T1000 (cell line): Measurements from ENCODE around the gene UNC119.

Experiments
- DNase-seq: peaks from one replicate; lab custom pipeline; 2025; ENCODE audit warnings: mixed read lengths; lab: John Stamatoyannopoulos, UW

The UNC119 gene

DNA sequence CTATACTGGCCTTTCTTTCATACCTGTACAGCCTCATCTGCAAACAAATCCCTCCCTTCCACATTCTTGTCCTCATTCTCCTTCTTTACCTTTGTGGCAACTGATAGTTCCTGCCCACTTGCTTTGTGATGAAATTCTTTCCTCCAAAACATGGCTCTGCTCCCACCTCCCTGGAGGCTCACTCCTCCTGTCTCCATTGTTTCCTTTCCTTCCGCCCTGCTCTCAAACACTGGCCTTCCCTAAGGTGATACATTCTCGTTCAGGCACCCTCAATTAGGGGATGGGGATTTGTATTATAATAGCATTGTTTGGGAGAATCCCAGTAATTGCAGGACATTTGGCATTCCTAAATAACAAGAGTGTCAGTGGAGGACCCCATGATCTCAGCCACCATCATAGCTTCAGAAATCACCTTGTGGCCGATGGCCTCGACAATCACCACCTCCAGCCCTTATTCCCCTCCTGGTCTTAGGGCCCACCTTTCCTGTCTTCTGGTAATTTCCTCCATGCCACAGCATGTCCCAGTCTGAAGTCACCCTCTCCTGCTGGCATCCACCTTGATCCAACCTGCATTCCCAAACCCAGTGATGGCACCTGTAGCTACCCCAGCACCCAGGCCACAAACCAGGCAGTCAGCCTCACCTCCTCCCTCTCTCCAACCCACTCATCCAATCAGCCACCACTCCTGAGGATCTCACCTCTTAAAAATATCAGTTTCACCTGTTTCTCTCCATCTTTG lies 7.9 kb downstream of the UNC119 start:
- no peak for DNase-seq

DNA sequence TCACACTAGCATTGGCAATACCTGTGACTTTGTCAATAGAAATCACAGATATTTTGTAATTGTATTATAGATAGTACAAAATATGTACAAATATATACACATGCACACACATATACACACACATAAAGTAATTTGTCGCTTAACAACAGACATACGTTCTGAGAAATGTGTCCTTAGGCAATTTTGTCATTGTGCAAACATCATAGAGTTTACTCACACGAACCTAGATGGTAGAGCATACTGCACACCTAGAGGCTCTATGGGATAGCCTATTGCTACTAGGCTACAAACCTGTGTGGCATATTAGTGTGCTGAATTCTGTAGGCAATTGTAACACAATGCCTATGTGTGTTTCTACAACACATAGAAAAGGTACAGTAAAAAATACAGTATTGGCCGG lies 11.0 kb downstream of the UNC119 start:
- DNase-seq = no peak

DNA sequence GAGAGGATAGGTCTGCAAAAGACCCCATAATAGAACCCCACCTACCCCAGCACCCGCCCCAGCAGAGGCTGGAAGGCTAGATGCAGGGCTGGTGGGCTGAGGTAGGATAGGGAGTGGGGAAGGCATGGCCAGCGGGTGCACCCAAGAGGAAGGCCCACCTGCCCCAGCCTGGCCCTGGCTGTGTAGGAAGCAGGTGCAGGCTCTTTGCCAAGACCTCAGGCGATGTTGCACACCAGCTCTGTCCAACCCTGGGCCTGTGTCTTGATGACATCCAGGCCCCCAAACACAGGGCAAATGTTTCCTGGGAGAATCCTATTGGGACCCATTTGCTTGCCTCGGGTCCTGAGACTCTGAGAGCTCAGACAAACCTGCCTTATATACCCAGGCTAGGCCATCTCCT lies 12.2 kb downstream of the UNC119 start:
- DNase-seq = no peak

DNA sequence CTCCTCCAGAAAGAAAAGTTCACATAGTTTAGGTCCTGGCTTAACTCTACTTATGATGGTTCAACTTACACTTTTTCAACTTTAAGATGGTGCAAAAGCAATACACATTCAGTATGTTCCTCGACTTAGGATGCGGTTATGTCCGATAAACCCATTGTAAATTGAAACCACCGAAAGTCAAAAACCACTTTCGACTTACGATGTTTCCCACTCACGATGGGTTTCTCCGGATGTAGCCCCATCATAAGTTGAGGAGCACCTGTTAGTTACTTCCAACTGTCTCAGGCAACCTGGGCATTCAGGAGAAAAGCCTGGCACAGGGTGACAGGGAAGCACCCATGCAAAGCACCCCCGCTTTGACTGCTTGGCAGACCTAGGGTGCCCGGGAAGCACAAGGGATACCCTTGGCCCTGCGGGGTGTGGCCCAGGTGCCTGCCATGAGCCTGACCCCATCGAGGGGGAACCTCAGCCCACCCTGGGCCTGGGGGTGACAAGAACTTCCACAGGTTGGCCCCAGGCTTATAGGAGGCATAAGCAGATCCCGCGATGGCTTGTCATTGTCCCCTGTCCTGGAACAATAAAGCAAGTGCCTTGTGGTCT lies 14.0 kb downstream of the UNC119 start:
- no peak for DNase-seq

DNA sequence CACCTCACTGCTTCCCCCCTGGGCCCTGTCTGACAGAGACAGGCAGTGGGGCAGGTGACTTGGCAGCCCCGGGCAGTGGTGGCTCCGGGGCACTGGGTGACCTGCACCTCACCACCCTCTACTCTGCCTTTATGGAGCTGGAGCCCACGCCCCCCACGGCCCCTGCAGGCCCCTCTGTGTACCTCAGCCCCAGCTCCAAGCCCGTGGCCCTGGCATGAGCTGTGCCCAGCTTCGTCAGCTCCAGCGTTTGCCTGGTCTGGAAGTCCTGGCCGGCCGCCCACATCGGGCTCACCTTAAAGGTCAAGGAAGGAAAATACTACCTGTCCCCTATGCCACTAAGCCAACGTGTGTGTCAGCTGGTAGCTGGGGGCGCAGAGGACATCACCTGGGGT lies 15.2 kb downstream of the UNC119 start:
- no peak for DNase-seq

DNA sequence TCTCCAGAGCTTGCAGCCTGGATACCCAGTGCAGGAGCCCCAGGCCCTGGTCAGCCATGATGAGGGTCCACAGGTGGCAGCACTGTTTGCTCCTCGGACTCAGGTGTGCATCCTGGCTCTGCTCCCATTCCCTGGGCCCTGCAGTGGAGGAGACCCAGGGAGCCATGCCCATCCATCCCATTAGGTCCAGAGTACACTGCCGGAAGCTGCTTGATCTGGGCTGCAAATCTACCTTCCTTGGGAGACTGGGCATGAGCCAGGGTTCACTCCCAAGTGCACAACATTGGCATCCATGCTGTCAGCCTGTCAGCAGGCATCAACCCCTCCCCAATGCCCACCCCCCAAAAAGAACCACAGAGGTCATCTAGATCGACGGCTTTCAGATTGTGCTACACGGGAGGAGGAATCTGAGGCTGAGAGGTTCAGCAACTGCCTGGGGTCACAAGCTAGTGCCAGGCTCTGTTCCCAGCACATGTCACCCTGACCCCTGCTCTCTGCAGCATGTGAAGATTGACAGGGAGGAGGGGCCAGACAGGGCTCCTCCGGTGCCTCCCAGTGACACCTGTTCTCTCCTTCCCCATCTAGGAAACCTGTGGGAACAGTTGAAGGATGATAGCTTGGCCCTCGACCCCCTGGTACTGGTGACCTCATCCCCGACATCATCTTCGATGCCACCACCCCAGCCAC lies 15.7 kb downstream of the UNC119 start:
- no peak for DNase-seq

DNA sequence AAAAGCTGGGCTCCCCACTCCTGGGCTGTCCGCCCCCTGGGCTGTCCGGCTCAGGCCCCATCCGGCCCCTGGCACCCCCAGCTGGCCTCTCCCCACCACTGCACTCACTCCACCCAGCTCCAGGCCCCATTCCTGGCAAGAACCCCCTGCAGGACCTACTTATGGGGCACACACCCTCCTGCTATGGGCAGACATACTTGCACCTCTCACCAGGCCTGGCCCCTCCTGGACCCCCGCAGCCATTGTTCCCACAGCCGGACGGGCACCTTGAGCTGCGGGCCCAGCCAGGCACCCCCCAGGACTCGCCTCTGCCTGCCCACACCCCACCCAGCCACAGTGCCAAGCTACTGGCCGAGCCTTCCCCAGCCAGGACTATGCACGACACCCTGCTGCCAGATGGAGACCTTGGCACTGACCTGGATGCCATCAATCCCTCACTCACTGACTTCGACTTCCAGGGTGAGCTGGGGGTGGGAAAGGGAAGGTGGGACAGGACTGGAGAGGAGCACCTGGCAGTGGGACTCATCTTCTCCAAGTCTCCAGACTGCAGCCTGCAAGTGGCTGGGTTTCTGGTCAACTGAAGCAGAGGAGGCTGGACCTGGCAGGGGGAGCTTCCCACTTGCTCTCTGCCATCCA lies 17.6 kb downstream of the UNC119 start:
- DNase-seq = no peak

DNA sequence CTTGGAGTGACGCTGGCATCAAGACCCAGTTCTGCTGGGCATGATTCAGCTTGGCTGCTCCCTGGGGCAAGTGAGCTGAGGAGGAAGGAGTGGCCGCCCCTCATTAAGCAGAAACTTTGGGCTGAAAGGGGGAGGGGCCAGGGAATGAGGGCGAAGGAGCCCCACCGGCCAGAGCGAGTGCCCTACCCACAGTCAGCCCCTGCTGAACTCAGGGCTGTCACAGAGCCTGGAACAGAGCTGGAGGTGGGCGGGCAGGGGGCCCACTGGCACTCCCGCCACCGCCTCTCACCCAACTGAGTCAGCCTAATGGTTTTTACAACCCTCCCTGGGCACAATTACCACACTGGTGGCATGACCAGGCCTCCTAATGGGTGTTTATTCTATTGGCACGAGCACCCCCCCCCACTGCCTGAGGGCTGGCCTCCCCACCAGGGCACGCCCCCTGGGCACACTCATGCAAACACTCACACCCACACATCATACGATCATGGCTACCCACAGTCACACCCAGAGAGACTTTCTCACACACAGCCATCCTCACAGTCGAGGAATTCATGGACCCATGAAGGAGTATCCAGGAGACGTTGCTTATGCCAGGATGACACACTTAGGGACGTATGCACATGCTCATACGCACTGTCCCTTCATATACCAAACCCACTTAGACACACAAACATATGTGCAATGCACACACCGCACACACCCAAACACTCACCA lies 19.2 kb downstream of the UNC119 start:
- peak; percentile 88 for DNase-seq

DNA sequence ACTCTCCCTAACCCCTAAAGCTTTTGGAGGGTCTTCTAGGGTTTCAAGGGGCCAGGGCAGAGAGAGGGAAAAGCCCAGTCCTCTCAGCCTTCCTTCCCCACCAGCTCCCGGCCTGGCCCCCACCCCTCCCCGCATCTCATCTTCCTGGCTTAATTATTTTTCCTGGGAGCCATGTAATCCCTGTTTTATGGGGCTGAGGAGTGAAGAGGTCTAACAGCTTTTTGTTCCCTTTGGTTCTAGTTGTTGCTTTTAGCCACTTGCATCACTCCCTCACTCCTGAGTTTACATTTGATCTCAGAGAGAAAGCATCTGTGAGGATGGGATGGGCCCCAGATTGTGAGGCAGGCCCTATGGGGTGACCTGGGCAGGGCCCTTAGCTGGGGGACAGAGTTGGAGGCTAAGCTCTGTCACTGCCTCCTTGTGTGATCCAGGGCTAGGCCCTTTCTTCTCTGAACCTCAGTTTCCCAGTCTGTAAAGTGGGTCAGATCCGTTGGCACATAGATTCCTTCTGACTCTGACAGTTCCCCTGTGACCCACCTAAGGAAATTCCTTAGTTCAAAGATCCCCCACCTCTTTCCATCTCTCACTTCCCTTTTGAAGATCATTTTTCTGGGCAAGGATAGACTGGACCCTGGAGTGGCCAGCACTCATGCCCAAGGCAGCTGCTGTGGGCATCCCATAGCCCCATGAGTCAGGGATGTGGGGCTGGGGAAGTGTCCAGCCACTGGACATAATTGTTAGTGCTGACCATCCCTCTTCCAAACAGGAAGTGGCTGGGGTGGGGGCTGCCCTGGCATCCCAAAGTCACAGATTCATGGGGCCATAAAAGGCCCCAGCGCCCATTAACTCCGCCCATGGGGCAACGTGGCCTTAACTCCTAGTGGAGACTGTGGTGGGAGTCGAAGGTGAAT lies 20.1 kb downstream of the UNC119 start:
- DNase-seq = no peak

DNA sequence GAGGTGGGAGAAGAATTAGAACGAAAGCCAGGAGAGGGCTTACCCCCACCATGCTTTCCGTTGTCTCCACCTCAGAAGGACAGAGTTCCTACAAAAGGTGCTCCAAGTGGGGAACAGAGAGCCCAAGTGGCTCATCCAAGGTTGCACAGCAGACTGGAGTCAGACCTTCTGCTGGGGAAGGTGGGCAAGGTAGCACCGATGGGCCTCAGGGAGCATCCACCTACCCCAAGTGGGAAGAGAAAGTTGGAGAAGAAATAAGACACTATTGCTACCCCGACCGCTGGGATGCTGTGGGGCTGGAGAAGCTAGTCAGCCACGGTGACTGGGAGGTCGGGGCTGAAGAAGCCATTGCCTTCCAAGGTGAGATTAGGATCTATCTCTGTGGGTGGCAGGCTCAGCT lies 21.5 kb downstream of the UNC119 start:
- no peak for DNase-seq

DNA sequence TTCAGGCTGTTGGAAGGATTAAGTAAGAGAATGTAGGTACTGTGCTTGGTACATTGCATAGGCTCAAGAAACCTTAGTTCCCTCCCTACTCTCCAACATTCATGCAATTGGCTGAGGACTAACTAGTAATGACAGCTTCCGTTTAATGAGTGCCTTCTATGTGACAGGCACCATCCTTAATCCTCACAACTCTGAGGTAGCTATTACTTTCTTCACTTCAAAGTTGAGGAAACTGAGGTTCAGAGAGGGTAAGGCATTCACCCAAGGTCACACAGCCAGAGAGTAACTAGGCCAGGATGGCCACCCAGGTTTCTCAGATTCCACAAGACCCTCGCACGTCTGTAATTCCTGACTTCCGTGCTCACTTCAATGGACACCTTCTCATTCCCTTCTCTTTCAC lies 22.2 kb downstream of the UNC119 start:
- DNase-seq = no peak

DNA sequence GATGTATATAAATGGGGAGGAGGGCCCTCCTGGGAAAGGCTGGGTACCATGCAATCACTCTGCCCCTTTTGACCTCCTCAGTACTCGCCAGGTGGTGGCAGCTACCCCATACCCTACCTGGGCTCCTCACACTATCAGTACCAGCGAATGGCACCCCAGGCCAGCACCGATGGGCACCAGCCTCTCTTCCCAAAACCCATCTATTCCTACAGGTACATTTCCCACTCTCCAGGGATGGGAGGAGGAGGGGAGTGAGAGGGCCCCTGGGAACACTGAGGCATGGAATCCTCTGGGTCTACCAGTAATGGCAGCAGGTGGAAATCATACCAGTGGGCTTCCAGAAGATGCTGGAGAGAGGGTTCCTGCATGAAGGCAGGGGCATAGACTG lies 23.4 kb downstream of the UNC119 start:
- no peak for DNase-seq

DNA sequence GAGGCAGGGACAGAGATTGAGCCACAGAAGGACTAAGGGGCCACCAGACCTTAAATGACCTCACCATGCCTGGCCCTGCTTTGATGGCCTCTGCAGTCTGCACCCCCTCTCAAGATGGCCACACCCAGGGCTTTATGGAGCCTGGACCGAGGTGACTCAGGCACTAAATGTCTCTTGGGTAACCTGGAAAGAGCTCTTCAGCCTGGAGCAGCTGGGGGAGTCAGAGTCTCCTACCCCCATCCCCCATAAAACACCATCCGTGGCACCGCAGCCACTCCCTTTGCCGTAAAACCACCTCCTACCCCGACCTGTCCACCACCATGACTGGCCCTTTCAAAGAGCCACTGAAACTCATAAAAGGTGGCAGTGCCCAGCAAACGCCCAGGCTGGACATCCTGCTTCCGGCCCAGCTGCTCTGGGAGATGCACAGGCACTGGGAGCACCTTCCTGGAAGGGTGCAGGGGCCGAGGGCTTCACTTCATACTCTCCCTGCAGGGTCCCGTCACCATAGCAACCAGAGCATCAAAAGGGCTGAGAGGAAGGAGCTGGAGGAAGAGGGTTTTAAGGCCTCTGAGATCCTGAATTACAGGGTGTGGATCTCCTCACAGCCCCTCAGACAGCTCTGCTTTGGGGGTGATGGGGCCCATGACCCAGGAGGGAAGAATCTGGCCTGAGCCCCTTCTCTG lies 24.0 kb downstream of the UNC119 start:
- DNase-seq = no peak

DNA sequence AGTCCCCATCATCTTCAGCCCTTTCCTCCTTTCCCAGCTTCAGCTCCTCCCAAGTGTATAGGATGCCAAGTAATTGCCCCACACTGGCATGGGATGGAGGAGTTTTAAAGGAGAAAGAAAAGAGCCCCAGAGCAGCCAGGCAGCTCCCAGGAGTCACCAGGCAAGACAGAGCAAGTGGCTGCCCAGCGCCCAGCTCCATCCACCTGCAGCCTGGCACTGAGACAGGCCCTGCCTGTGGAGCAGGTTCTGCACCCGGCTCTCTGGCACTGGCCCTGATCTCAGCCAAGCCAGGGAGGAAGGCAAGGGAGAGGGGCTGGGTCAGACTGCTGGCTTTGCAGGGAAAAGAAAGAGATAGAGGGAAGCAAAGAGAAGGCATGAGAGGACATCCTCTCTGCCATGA lies 24.6 kb downstream of the UNC119 start:
- DNase-seq = no peak

DNA sequence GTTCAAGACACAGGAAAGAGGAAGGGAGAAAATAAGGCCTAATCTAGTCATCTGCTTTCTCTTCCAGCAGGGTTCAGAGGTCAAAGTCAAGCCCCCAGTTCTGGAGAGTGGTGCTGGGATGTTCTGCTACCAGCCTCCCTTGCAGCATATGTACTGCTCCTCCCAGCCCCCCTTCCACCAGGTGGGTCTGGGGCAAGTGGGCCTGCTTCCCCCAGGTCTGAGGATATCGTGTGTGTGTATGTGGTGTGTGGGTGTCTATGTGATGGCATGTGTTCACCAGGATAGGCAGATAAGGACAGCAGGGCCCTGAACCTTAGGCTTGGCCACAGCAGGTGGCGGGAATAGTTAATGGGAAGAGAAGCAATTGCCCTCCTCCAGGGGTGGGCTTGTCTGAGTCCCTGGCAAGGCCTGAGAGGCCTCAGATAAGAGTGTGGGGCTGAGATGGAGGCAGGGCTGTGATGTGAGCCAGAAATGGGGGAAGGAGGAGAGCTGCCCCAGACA lies 25.2 kb downstream of the UNC119 start:
- no peak for DNase-seq

DNA sequence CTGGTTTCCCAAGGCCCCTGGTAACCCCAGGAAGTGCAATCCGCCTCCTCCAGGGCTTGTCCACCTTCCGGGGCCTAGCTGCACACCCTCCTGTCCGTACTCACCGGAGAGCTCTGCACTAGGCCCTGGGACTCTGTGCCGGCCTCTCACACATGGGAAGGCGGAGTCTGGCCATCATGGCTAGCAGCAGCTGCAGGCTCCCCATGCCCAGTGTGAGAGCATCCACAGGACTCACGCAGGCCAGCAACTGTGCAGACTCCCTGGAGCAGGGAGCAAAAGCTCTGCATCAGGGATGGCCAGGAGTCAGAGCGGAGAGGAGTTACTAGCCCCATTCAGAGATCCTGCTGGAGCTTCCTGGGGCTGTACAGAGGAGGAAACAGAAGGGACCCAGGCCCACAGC lies 26.0 kb downstream of the UNC119 start:
- no peak for DNase-seq

DNA sequence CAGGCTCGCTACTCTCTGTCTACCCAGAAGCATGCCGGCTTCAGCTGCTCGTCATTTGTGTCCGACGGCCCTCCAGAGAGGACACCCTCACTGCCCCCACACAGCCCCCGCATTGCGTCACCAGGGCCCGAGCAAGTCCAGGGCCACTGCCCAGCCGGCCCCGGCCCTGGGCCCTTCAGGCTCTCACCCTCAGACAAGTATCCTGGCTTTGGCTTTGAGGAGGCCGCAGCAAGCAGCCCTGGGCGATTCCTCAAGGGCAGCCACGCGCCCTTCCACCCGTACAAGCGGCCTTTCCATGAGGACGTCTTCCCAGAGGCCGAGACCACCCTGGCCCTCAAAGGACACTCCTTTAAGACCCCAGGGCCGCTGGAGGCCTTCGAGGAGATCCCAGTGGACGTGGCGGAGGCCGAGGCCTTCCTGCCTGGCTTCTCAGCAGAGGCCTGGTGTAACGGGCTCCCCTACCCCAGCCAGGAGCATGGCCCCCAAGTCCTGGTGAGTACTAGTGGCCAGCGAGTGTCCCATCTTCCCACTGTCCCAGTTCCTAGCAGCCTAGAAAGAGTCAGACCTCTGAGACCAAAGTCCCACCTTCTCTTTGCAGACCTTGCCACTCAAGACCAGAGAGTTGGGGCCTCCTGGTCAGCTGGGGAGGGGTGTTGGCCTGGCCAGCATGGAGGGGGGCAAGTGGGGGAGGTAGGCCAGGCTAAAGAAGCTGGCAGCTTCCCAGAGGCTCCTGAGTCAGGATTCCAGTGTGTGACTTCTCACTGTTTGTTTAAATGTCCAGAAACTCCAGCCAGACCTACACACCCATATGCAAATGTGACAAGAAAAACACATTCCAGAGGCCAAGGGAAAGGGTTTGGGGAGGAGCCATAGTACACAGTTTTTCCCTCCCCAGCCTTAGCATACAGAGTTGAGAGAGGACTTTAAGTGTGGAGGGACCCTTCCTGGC lies 27.7 kb downstream of the UNC119 start:
- DNase-seq = no peak

DNA sequence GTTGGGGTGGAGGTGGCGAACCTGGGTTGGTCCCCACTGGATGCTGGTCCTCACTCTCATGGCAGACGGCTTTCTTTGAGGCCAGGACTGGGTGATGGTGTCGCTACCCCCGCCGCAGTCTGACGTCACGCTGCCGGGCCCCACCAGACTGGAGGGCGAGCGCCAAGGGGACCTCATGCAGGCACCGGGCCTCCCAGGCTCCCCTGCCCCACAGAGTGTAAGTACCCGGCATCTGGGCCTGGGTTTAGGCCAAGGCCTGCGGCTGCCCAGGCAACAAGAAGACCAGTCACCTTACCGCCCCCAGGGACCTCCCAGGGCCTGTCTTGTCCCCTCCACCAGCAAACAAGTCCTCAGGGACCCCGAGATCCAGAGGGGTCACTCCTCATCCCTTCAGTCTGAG lies 28.5 kb downstream of the UNC119 start:
- no peak for DNase-seq

DNA sequence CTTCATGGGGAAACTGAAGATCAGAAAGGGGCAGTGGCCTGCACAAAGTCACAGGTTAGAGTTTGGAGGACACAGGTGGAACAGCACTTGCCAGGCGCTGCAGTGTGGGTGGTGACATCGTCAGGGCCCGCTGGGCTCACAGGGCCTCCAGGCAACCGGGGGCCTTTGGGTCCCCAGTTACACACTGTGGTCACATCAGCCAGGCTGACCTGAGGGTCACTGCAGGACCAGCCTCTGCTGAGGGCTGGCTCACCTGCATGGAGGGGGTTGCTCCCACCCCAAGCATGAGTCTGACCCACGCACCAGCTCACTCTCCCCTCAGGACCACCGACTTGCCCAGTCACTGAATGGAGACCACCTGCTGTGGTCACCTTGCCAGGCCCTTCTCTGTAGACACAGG lies 29.2 kb downstream of the UNC119 start:
- no peak for DNase-seq
